H1 (cell line): ENCODE data around the gene DUS1L. TPM values are rescaled to one million over a fixed set of nuclear protein-coding genes. Genes with fewer than 3 reads are reported as not detected.
A peak's percentile ranks its signal among the peaks of the same experiment; 100 is the strongest.

Experiments
- ATF2 ChIP-seq: IDR thresholded peaks from 2 replicates; pipeline ENCODE4 v1.6.1; 2012; ENCODE audit warnings: low read length, inconsistent platforms
- CTCF ChIP-seq, 3 experiments: IDR thresholded peaks; 1 replicate in 2 of 3; 2 replicates in 1 of 3; pipeline versions ENCODE4 v1.5.1 to v1.6.1; 2011; ENCODE audit warnings: low read length in 3 of 3, mild to moderate bottlenecking in 3 of 3, inconsistent platforms in 2 of 3, low read depth in 1 of 3, moderate library complexity in 1 of 3; ENCODE audit not compliant: insufficient read depth in 1 of 3; ENCODE audit errors: control extremely low read depth in 1 of 3
- EGR1 ChIP-seq: IDR thresholded peaks from 2 replicates; pipeline ENCODE4 v1.6.1; 2011; ENCODE audit warnings: low read depth, low read length, borderline replicate concordance
- EZH2 ChIP-seq: fragments of 200-600 bp; sonication (generic); IDR thresholded peaks from 2 replicates; pipeline ENCODE4 v1.7.1; 2012; ENCODE audit warnings: low read depth, mild to moderate bottlenecking, moderate library complexity, low read length, inconsistent platforms; ENCODE audit not compliant: severe bottlenecking
- GABPA ChIP-seq: IDR thresholded peaks from 2 replicates; pipeline ENCODE4 v1.6.1; 2011; ENCODE audit warnings: mild to moderate bottlenecking, low read length, moderate library complexity, borderline replicate concordance; ENCODE audit not compliant: insufficient read depth
- GTF2F1 ChIP-seq: IDR thresholded peaks from 2 replicates; pipeline ENCODE4 v1.6.1; 2012; ENCODE audit warnings: low read depth, low read length, improper control_type of control experiment, borderline replicate concordance
- RXRA ChIP-seq: IDR thresholded peaks from 2 replicates; pipeline ENCODE4 v1.6.1; 2011; ENCODE audit warnings: low read depth, mild to moderate bottlenecking, low read length, moderate library complexity; ENCODE audit not compliant: insufficient read depth
- SAP30 ChIP-seq: fragments of 300-600 bp; sonication (generic); IDR thresholded peaks from 2 replicates; pipeline ENCODE4 v1.7.1; 2012; ENCODE audit warnings: low read length, moderate library complexity, mild to moderate bottlenecking, inconsistent platforms; ENCODE audit not compliant: insufficient read depth, insufficient replicate concordance
- SIN3A ChIP-seq, 2 experiments: IDR thresholded peaks in 1 of 2; conservative IDR thresholded peaks in 1 of 2; 2 replicates each; pipeline ENCODE4 v1.6.1; 2011 to 2012; ENCODE audit warnings: low read length in 2 of 2, improper control_type of control experiment in 1 of 2, low read depth in 1 of 2, mild to moderate bottlenecking in 1 of 2
- SP1 ChIP-seq: IDR thresholded peaks from 2 replicates; pipeline ENCODE4 v1.6.1; 2011; ENCODE audit warnings: low read depth, low read length
- polyA plus RNA-seq, 7 experiments: library from polyadenylated mRNA; depleted of rRNA in 3 of 7; stranded (reverse) in 5 of 7; unstranded in 2 of 7; fragments of >200 nt in 5 of 7; fragments of 200-250 nt in 2 of 7; gene quantifications; 1 replicate in 5 of 7; 2 replicates in 1 of 7; 4 replicates in 1 of 7; pipeline versions ENCODE4 v1.2.1 to v1.2.3, GENCODE V29; 2011 to 2013; ENCODE audit warnings: missing spikeins in 2 of 7, mixed read lengths in 2 of 7
- total RNA-seq: library from RNA; stranded (reverse); fragmentation: NEBNext Ultra II Directional; extraction: Animal tissue kit (Norgen Biotek cat#: 25700); gene quantifications from 2 replicates; pipeline ENCODE4 v1.2.1, GENCODE V29; 2021

The DUS1L gene
- total and polyA plus RNA-seq, 2 of the 8 experiments (the other 6 are each of a cell fraction or from before 2014, with no cell fraction given), result 34.5 to 69.1 TPM

- TF ChIP-seq SIN3A (conservative IDR thresholded peaks at IDR 0.05 in 1 of 2, IDR thresholded peaks at IDR 0.05 in 1 of 2; ENCODE audit: low read depth in 1 of 2, low read length in 2 of 2) (peak in 1 of 2 experiments; percentile 73; a peak in 1 of 4 replicates), GABPA (peak; percentile 77; the same call in 1 of the 2 replicates), EZH2 (no peak), RXRA (no peak), EGR1 (no peak), GTF2F1 (no peak), ATF2 (no peak), SAP30 (no peak), SP1 (no peak), CTCF (IDR thresholded peaks at IDR 0.05; ENCODE audit: control extremely low read depth in 1 of 3, insufficient read depth in 1 of 3, low read depth in 1 of 3, low read length in 3 of 3) (peak; percentile 87 to 94 (median 87))
These were observed 45.7 kb downstream of the DUS1L start (continued) for GRCh38 chr17:82019690-82020571.
